Astrocyte (in vitro differentiated cells and primary cell): ENCODE results near the gene CD160. TPM values are rescaled to one million over a fixed set of nuclear protein-coding genes. Genes with fewer than 3 reads are reported as not detected.

Experiments
- DNase-seq: peaks from one replicate; pipeline ENCODE4 v3.0.0-alpha.2; 2010; ENCODE audit warnings: low read depth
- FAIRE-seq: peaks from 2 replicates; lab custom pipeline; 2011; peaks lifted over from hg19 to GRCh38; lab: Jason Lieb, UNC
- H2AFZ ChIP-seq: 2 replicates; pipeline ENCODE4 v1.6.0; 2012; ENCODE audit warnings: low read depth, low read length, inconsistent platforms
- H3K27ac ChIP-seq: 2 replicates; pipeline ENCODE4 v1.5.1; 2011; ENCODE audit warnings: low read depth, low read length, inconsistent platforms
- H3K27me3 ChIP-seq: 2 replicates; pipeline ENCODE4 v1.6.0; 2011; ENCODE audit warnings: low read length, inconsistent platforms; ENCODE audit not compliant: insufficient read depth
- H3K36me3 ChIP-seq: 2 replicates; pipeline ENCODE4 v1.5.1; 2011; ENCODE audit warnings: low read length, inconsistent platforms; ENCODE audit not compliant: insufficient read depth
- H3K4me1 ChIP-seq: 2 replicates; pipeline ENCODE4 v1.5.1; 2011; ENCODE audit warnings: low read length, inconsistent platforms; ENCODE audit not compliant: insufficient read depth
- H3K4me2 ChIP-seq: 2 replicates; pipeline ENCODE4 v1.6.0; 2012; ENCODE audit warnings: low read length, inconsistent platforms
- H3K4me3 ChIP-seq: 2 replicates; pipeline ENCODE4 v1.5.1; 2011; ENCODE audit warnings: low read depth, mild to moderate bottlenecking, low read length, inconsistent platforms; ENCODE audit not compliant: insufficient read depth
- H3K79me2 ChIP-seq: 2 replicates; pipeline ENCODE4 v1.6.0; 2012; ENCODE audit warnings: mild to moderate bottlenecking, low read length, inconsistent platforms; ENCODE audit not compliant: insufficient read depth
- H3K9ac ChIP-seq: 2 replicates; pipeline ENCODE4 v1.6.0; 2012; ENCODE audit warnings: mild to moderate bottlenecking, low read length, inconsistent platforms
- H3K9me3 ChIP-seq: 2 replicates; pipeline ENCODE4 v1.5.1; 2012; ENCODE audit warnings: low read depth, mild to moderate bottlenecking, low read length, inconsistent platforms; ENCODE audit not compliant: insufficient read depth
- H4K20me1 ChIP-seq: 2 replicates; pipeline ENCODE4 v1.6.0; 2012; ENCODE audit warnings: low read length, inconsistent platforms; ENCODE audit not compliant: insufficient read depth
- H3K27ac Mint-ChIP-seq: one replicate; pipeline ENCODE4 v1.8.0; 2021; ENCODE audit warnings: mild to moderate bottlenecking, mixed read lengths; ENCODE audit not compliant: unreplicated experiment
- H3K27me3 Mint-ChIP-seq: one replicate; pipeline ENCODE4 v1.8.0; 2021; ENCODE audit warnings: low read depth, mixed read lengths; ENCODE audit not compliant: unreplicated experiment
- H3K36me3 Mint-ChIP-seq: one replicate; pipeline ENCODE4 v1.8.0; 2021; ENCODE audit warnings: low read depth, mixed read lengths; ENCODE audit not compliant: unreplicated experiment
- H3K4me1 Mint-ChIP-seq: one replicate; pipeline ENCODE4 v1.8.0; 2021; ENCODE audit warnings: low read depth, mixed read lengths; ENCODE audit not compliant: unreplicated experiment
- H3K4me3 Mint-ChIP-seq: one replicate; pipeline ENCODE4 v1.8.0; 2021; ENCODE audit warnings: mild to moderate bottlenecking, moderate library complexity, mixed read lengths; ENCODE audit not compliant: unreplicated experiment
- H3K9me3 Mint-ChIP-seq: one replicate; pipeline ENCODE4 v1.8.0; 2021; ENCODE audit warnings: mild to moderate bottlenecking, mixed read lengths; ENCODE audit not compliant: unreplicated experiment
- CTCF ChIP-seq: IDR thresholded peaks from 2 replicates; pipeline ENCODE4 v1.5.1; 2011; ENCODE audit warnings: low read depth, mild to moderate bottlenecking, inconsistent platforms, low read length, moderate library complexity; ENCODE audit not compliant: insufficient read depth
- EZH2 ChIP-seq: IDR thresholded peaks from 2 replicates; pipeline ENCODE4 v1.6.1; 2012; ENCODE audit warnings: mild to moderate bottlenecking, low read length, inconsistent platforms; ENCODE audit not compliant: insufficient read depth
- total RNA-seq: library from RNA; stranded (reverse); gene quantifications from 2 replicates; pipeline ENCODE4 v1.2.1, GENCODE V29; 2021

The CD160 gene
- total RNA-seq, 1 donor from 2014 or later, result not detected

- peaks cover 2% of the 10 kb centered on the region for H3K36me3 Mint-ChIP-seq
- H3K4me3 Mint-ChIP-seq, result no peak overlapping the region
- peaks cover 5% of the 10 kb centered on the region for H3K4me1 Mint-ChIP-seq
- H3K27ac Mint-ChIP-seq, result no peak overlapping the region
- no peak for DNase-seq
- H3K27me3 ChIP-seq, result no peaks in the 10 kb centered on the region
- peaks cover 6% of the 10 kb centered on the region for H3K4me1 ChIP-seq
- H3K4me2 ChIP-seq, result no peak overlapping the region
- peaks cover 19% of the 10 kb centered on the region for H3K27me3 Mint-ChIP-seq
- H3K9me3 Mint-ChIP-seq, result no peaks in the 10 kb centered on the region
- no peak overlapping the region for H3K27ac ChIP-seq
- H3K36me3 ChIP-seq, result no peaks in the 10 kb centered on the region
- H3K4me3 ChIP-seq, result no peak overlapping the region
- H4K20me1 ChIP-seq, result no peaks in the 10 kb centered on the region
- no peak for FAIRE-seq
- no peak overlapping the region for H3K9ac ChIP-seq
- no peaks in the 10 kb centered on the region for H3K9me3 ChIP-seq
- TF ChIP-seq CTCF (no peak), EZH2 (no peak)
- H2AFZ ChIP-seq, result no peak overlapping the region
- no peaks in the 10 kb centered on the region for H3K79me2 ChIP-seq
These were observed 23.3 kb upstream of the CD160 start for GRCh38 chr1:145695821-145696629.

- H3K9ac ChIP-seq, result no peak overlapping the region
- FAIRE-seq (no peak), DNase-seq (no peak)
- no peak overlapping the region for H3K4me3 Mint-ChIP-seq
- no peak overlapping the region for H3K4me3 ChIP-seq
- H2AFZ ChIP-seq, result no peak overlapping the region
- peaks cover 2% of the 10 kb centered on the region for H3K36me3 Mint-ChIP-seq
- H3K36me3 ChIP-seq, result no peaks in the 10 kb centered on the region
- H3K27ac Mint-ChIP-seq, result no peak overlapping the region
- H3K9me3 Mint-ChIP-seq, result no peaks in the 10 kb centered on the region
- H3K79me2 ChIP-seq, result no peaks in the 10 kb centered on the region
- no peaks in the 10 kb centered on the region for H3K27me3 ChIP-seq
- no peak for TF ChIP-seq EZH2
- TF ChIP-seq CTCF, result no peak
- peaks cover 6% of the 10 kb centered on the region for H3K4me1 Mint-ChIP-seq
- H3K9me3 ChIP-seq, result no peaks in the 10 kb centered on the region
- peaks cover 19% of the 10 kb centered on the region for H3K27me3 Mint-ChIP-seq
- H3K4me1 ChIP-seq, result peaks cover under 1% of the 10 kb centered on the region
- no peaks in the 10 kb centered on the region for H4K20me1 ChIP-seq
- no peak overlapping the region for H3K27ac ChIP-seq
- no peak overlapping the region for H3K4me2 ChIP-seq
These were observed 22.7 kb upstream of the CD160 start for GRCh38 chr1:145696630-145696960.

GRCh38 chr1:145701306-145701862 lies 17.9 kb upstream of the CD160 start:
- no peaks in the 10 kb centered on the region for H3K9me3 ChIP-seq
- H3K9me3 Mint-ChIP-seq, result no peaks in the 10 kb centered on the region
- no peaks in the 10 kb centered on the region for H3K4me1 ChIP-seq
- FAIRE-seq, result no peak
- H2AFZ ChIP-seq, result no peak overlapping the region
- no peaks in the 10 kb centered on the region for H3K36me3 Mint-ChIP-seq
- no peaks in the 10 kb centered on the region for H3K27me3 ChIP-seq
- H3K4me2 ChIP-seq, result no peak overlapping the region
- H3K27ac Mint-ChIP-seq, result no peak overlapping the region
- H3K36me3 ChIP-seq, result no peaks in the 10 kb centered on the region
- H3K4me1 Mint-ChIP-seq, result peaks cover 11% of the 10 kb centered on the region
- H3K27ac ChIP-seq, result no peak overlapping the region
- H3K9ac ChIP-seq, result no peak overlapping the region
- H3K27me3 Mint-ChIP-seq, result peaks cover 10% of the 10 kb centered on the region
- DNase-seq, result no peak
- H4K20me1 ChIP-seq, result no peaks in the 10 kb centered on the region
- no peak overlapping the region for H3K4me3 ChIP-seq
- no peak for TF ChIP-seq CTCF
- TF ChIP-seq EZH2, result no peak
- H3K79me2 ChIP-seq, result no peaks in the 10 kb centered on the region
- no peak overlapping the region for H3K4me3 Mint-ChIP-seq
